Stomach (tissue), 4 donors: ENCODE measurements around the gene MEP1B.

Experiments
- CTCF ChIP-seq, 7 experiments: fragments of 450-650 bp in 4 of 7; fragments of 200-600 bp in 3 of 7; sonication (generic) in 3 of 7; IDR thresholded peaks; one replicate each; pipeline ENCODE4 v1.5.1; 2016 to 2019; ENCODE audit warnings: antibody characterized with exemption in 7 of 7, control low read depth in 2 of 7, mild to moderate bottlenecking in 1 of 7
- EP300 ChIP-seq: sonication (generic); formaldehyde crosslinking; IDR thresholded peaks from one replicate; pipeline ENCODE4 v1.6.1; 2017; ENCODE audit warnings: antibody characterized with exemption
- POLR2A ChIP-seq, 4 donors: fragments of 450-650 bp; IDR thresholded peaks; one replicate each; pipeline ENCODE4 v1.6.1; 2016; ENCODE audit warnings: antibody characterized with exemption in 4 of 4, control low read depth in 2 of 4, mild to moderate bottlenecking in 1 of 4, moderate library complexity in 1 of 4
- POLR2AphosphoS5 ChIP-seq, 3 donors: sonication (generic); formaldehyde crosslinking; IDR thresholded peaks; one replicate each; pipeline ENCODE4 v1.6.1; 2016; ENCODE audit warnings: antibody characterized with exemption in 3 of 3

- TF ChIP-seq POLR2A (IDR thresholded peaks at IDR 0.05) (no peak), CTCF (IDR thresholded peaks at IDR 0.05) (no peak), POLR2AphosphoS5 (IDR thresholded peaks at IDR 0.05) (no peak), EP300 (no peak)
These were observed 18.2 kb downstream of the MEP1B start for GRCh38 chr18:32208023-32208422.
